Measurements from ENCODE around the gene SYCE3.

DNA sequence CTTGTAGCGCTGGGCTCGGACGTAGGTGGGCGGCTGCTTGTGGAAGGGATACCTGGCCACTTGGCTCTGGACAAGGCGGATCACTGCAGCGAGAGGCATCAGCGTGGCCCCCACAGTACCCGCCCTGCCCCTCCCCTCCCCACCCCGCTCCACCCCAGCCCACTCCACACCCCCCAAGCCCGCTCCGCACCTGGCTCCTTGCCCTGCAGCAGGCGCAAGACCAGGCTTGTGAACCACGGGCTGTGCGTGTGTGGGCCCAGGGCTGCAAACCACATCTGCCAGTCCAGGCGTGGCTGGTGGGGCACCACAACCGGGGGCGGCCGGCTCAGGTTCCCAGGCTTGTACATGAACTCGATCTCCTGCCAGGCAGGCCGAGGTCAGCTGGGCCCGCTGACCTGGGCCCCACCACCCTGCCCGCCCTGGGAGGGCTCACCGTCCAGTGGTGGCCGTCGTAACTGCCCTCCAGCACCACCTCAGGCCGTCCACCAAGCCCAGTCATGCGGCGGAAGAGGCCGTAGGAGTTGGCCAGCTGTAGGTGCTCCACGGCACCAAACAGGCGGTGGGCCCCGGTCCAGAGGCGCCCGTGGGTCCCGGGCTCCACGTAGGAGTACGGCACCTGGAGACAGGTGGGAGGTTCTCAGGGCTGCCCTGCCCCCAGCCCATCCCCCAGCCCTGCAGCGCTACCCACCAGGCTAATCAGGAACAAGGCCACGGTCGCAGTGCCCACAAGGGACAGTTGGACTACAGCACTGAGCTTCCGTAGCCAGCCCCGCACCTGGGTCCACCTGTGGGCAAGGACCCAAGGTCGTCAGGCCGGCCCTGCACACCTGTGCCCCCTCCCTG lies 58.1 kb downstream of the SYCE3 start:
- TF ChIP-seq POLR2A (IDR thresholded peaks at IDR 0.05; ENCODE audit: low read depth) = no peak
- TF ChIP-seq, protein P1, sequence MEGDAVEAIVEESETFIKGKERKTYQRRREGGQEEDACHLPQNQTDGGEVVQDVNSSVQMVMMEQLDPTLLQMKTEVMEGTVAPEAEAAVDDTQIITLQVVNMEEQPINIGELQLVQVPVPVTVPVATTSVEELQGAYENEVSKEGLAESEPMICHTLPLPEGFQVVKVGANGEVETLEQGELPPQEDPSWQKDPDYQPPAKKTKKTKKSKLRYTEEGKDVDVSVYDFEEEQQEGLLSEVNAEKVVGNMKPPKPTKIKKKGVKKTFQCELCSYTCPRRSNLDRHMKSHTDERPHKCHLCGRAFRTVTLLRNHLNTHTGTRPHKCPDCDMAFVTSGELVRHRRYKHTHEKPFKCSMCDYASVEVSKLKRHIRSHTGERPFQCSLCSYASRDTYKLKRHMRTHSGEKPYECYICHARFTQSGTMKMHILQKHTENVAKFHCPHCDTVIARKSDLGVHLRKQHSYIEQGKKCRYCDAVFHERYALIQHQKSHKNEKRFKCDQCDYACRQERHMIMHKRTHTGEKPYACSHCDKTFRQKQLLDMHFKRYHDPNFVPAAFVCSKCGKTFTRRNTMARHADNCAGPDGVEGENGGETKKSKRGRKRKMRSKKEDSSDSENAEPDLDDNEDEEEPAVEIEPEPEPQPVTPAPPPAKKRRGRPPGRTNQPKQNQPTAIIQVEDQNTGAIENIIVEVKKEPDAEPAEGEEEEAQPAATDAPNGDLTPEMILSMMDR (IDR thresholded peaks at IDR 0.05) = no peak
